Skin of body (tissue), 2 donors: ENCODE results near the gene NOPCHAP1. TPM values are rescaled to one million over a fixed set of nuclear protein-coding genes. Genes with fewer than 3 reads are reported as not detected.
"Not testable (repeated sequence)": the region's sequence is repeated elsewhere in the genome, so short reads cannot be mapped to it uniquely, and the experiment has no call there.

Experiments used
- DNase-seq: peaks from one replicate; lab custom pipeline; 2025; lab: John Stamatoyannopoulos, UW
- total RNA-seq: library from RNA; depleted of rRNA; stranded (reverse); fragments of >200 nt; gene quantifications from one replicate; pipeline ENCODE4 v1.2.3, GENCODE V29; 2014

Gene NOPCHAP1
- 9.9 TPM for total RNA-seq

- peak; percentile 83 for DNase-seq
These were observed at the start of gene NOPCHAP1 for GRCh38 chr12:104986022-104986941. NOPCHAP1 (plus strand) TSS chr12:104986316; CDS start chr12:104986353, 37 bp downstream.

- DNase-seq, result no peak
These were observed 47.7 kb upstream of the NOPCHAP1 start for GRCh38 chr12:104938371-104938770.

GRCh38 chr12:104939089-104939488 lies 47.0 kb upstream of the NOPCHAP1 start:
- no peak for DNase-seq

GRCh38 chr12:104941454-104941853 lies 44.7 kb upstream of the NOPCHAP1 start:
- DNase-seq, result no peak

- no peak for DNase-seq
These were observed 44.0 kb upstream of the NOPCHAP1 start for GRCh38 chr12:104942075-104942474.

GRCh38 chr12:104943401-104943800 lies 42.7 kb upstream of the NOPCHAP1 start:
- not testable (repeated sequence) for DNase-seq

- DNase-seq, result no peak
These were observed 41.9 kb upstream of the NOPCHAP1 start for GRCh38 chr12:104944252-104944651.

- DNase-seq, result not testable (repeated sequence)
These were observed 37.4 kb upstream of the NOPCHAP1 start for GRCh38 chr12:104948716-104949115.

- DNase-seq, result no peak
These were observed 34.2 kb upstream of the NOPCHAP1 start for GRCh38 chr12:104951759-104952509.

GRCh38 chr12:104952816-104953215 lies 33.3 kb upstream of the NOPCHAP1 start:
- DNase-seq, result no peak

- no peak for DNase-seq
These were observed 32.8 kb upstream of the NOPCHAP1 start for GRCh38 chr12:104953323-104953722.

- no peak for DNase-seq
These were observed 30.4 kb upstream of the NOPCHAP1 start for GRCh38 chr12:104955703-104956102.

- DNase-seq, result no peak
These were observed 29.0 kb upstream of the NOPCHAP1 start for GRCh38 chr12:104956870-104957718.

- DNase-seq, result no peak
These were observed 28.5 kb upstream of the NOPCHAP1 start for GRCh38 chr12:104957719-104958000.

GRCh38 chr12:104958001-104958804 lies 27.9 kb upstream of the NOPCHAP1 start, which contains the start of gene SLC41A2:
SLC41A2 (minus strand) TSS chr12:104958290; CDS start chr12:104928527, 29,763 bp downstream.
- DNase-seq, result peak; percentile 49

GRCh38 chr12:104958805-104959334 lies 27.2 kb upstream of the NOPCHAP1 start:
- DNase-seq, result no peak

GRCh38 chr12:104959335-104959841 lies 26.7 kb upstream of the NOPCHAP1 start:
- peak; percentile 24 for DNase-seq

- DNase-seq, result no peak
These were observed 25.7 kb upstream of the NOPCHAP1 start for GRCh38 chr12:104960464-104960863.

GRCh38 chr12:104963757-104964156 lies 22.4 kb upstream of the NOPCHAP1 start:
- DNase-seq, result no peak
